ENCODE measurements around the gene SORT1. TPM values are rescaled to one million over a fixed set of nuclear protein-coding genes. Genes with fewer than 3 reads are reported as not detected.

Gene SORT1
- polyA plus RNA-seq, 6 donors from 2014 or later: 0.16 to 1.3 (median 0.34) TPM; not detected in 2

Other genes with a start within 250 kb of the SORT1 start
- gene SARS1, start 184.0 kb downstream of the SORT1 start, polyA plus RNA-seq (ENCODE audit: low read depth in 6 of 6): 100 to 1,000 TPM in 3 of 6 donors, 10 to 100 TPM in 3; 72.7 to 139 (median 105) TPM
- under 1 TPM in 2 of 6 donors, not detected in 4; 0.06 to 0.17 TPM for gene CELSR2, start 148.4 kb downstream of the SORT1 start, polyA plus RNA-seq (ENCODE audit: low read depth in 6 of 6)
- gene PSRC1, start 114.8 kb downstream of the SORT1 start, polyA plus RNA-seq (ENCODE audit: low read depth in 6 of 6): under 1 TPM in 1 of 6 donors, not detected in 5; 0.45 TPM
- gene MYBPHL, start 90.9 kb downstream of the SORT1 start, polyA plus RNA-seq (ENCODE audit: low read depth in 6 of 6): not detected
- 10 to 100 TPM; 35.5 to 57.3 (median 51.0) TPM for gene PSMA5, start 28.5 kb upstream of the SORT1 start, polyA plus RNA-seq (ENCODE audit: low read depth in 6 of 6)
- gene SYPL2, start 68.6 kb upstream of the SORT1 start, polyA plus RNA-seq (ENCODE audit: low read depth in 6 of 6): not detected
- gene ATXN7L2, start 86.0 kb upstream of the SORT1 start, polyA plus RNA-seq (ENCODE audit: low read depth in 6 of 6): 1 to 10 TPM; 3.0 to 9.2 (median 5.2) TPM
- 10 to 100 TPM in 5 of 6 donors, 1 to 10 TPM in 1; 9.3 to 13.2 (median 10.8) TPM for gene CYB561D1, start 96.2 kb upstream of the SORT1 start, polyA plus RNA-seq (ENCODE audit: low read depth in 6 of 6)
- 1 to 10 TPM in 3 of 6 donors, under 1 TPM in 2, not detected in 1; 0.37 to 1.8 (median 1.0) TPM for gene AMIGO1, start 111.8 kb upstream of the SORT1 start, polyA plus RNA-seq (ENCODE audit: low read depth in 6 of 6)
- under 1 TPM in 1 of 6 donors, not detected in 5; 0.09 TPM for gene GPR61, start 142.0 kb upstream of the SORT1 start, polyA plus RNA-seq (ENCODE audit: low read depth in 6 of 6)
- gene GNAI3, start 150.7 kb upstream of the SORT1 start, polyA plus RNA-seq (ENCODE audit: low read depth in 6 of 6): 10 to 100 TPM in 1 of 6 donors, 1 to 10 TPM in 5; 7.6 to 13.9 (median 8.9) TPM
- not detected for gene GNAT2, start 221.7 kb upstream of the SORT1 start, polyA plus RNA-seq (ENCODE audit: low read depth in 6 of 6)
- gene AMPD2, start 221.9 kb upstream of the SORT1 start, polyA plus RNA-seq (ENCODE audit: low read depth in 6 of 6): 10 to 100 TPM; 14.3 to 34.9 (median 25.6) TPM

All from naive B cell (primary cell).